Calu3 (cell line): ENCODE data around the gene CNGA2. TPM values are rescaled to one million over a fixed set of nuclear protein-coding genes. Genes with fewer than 3 reads are reported as not detected.

ENCODE experiments used
- BruUV-seq: library from RNA; stranded (reverse); fragments of 400-500 nt; replicated peaks from 2 replicates; lab custom pipeline; 2021; lab: Mats Ljungman, UMichigan
- CTCF ChIA-PET: fragments of 300-600 bp; sonication (Branson Sonifier 250); formaldehyde crosslinking; loops from one replicate; lab custom pipeline; 2022; ENCODE audit warnings: antibody characterized with exemption; lab: Charles Lee
- DNase-seq: peaks from one replicate; pipeline ENCODE4 v3.0.0; 2022
- H3K27ac Mint-ChIP-seq: one replicate; pipeline ENCODE4 v1.8.0; 2022; ENCODE audit warnings: mixed read lengths; ENCODE audit not compliant: unreplicated experiment
- H3K27me3 Mint-ChIP-seq: one replicate; pipeline ENCODE4 v1.8.0; 2022; ENCODE audit warnings: mixed read lengths; ENCODE audit not compliant: unreplicated experiment
- H3K36me3 Mint-ChIP-seq: one replicate; pipeline ENCODE4 v1.8.0; 2022; ENCODE audit warnings: mild to moderate bottlenecking, moderate library complexity, mixed read lengths; ENCODE audit not compliant: insufficient read depth, unreplicated experiment
- H3K4me1 Mint-ChIP-seq: one replicate; pipeline ENCODE4 v1.8.0; 2022; ENCODE audit warnings: mild to moderate bottlenecking, low read depth, mixed read lengths; ENCODE audit not compliant: unreplicated experiment
- H3K4me3 Mint-ChIP-seq: one replicate; pipeline ENCODE4 v1.8.0; 2022; ENCODE audit warnings: mild to moderate bottlenecking, low read depth, moderate library complexity, mixed read lengths; ENCODE audit not compliant: unreplicated experiment
- H3K9me3 Mint-ChIP-seq: one replicate; pipeline ENCODE4 v1.8.0; 2022; ENCODE audit warnings: low read depth, mixed read lengths; ENCODE audit not compliant: unreplicated experiment
- intact Hi-C: fragments of 100-400 bp; cut with micrococcal nuclease; formaldehyde crosslinking; loops from one replicate; pipeline ENCODE4 v1.10.0; 2022; ENCODE audit not compliant: unreplicated experiment
- total RNA-seq: library from RNA; stranded (reverse); gene quantifications from 2 replicates; pipeline ENCODE4 v1.2.3, GENCODE V29; 2022
- TF ChIP-seq, protein P1 (sequence below): fragments of 200-600 bp; IDR thresholded peaks from one replicate; pipeline ENCODE4 v1.8.0; 2022; ENCODE audit warnings: antibody characterized with exemption; ENCODE audit not compliant: unreplicated experiment

Gene CNGA2
- total RNA-seq, 1 experiment from 2014 or later: not detected

DNA sequence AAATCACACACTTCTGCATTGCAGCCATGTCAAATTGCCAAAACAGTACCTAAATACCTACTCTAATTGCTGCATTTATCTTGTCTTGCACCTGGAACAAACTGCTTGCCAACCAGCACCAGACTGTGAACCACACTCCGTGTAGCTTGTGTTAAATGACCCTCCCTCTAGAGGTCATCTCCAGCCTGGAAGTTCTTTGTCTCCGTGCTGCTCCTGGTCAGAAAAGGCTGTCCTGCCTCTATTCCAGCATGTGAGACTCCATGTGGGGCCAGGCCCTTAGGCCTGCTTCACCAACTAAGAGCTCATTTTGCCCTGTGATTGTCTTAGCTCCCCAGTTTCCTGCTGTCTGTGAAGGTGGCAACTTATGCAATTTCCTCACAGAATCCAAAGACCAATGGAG lies 28.3 kb downstream of the CNGA2 start:
- Mint-ChIP-seq H3K27ac (no peak overlapping the region), H3K9me3 (no peaks in the 10 kb centered on the region), H3K36me3 (no peaks in the 10 kb centered on the region), H3K4me3 (no peak overlapping the region), H3K27me3 (peaks cover 25% of the 10 kb centered on the region), H3K4me1 (no peaks in the 10 kb centered on the region)
- CTCF ChIA-PET: no interaction called here
- no peak for DNase-seq
- TF ChIP-seq, protein P1, sequence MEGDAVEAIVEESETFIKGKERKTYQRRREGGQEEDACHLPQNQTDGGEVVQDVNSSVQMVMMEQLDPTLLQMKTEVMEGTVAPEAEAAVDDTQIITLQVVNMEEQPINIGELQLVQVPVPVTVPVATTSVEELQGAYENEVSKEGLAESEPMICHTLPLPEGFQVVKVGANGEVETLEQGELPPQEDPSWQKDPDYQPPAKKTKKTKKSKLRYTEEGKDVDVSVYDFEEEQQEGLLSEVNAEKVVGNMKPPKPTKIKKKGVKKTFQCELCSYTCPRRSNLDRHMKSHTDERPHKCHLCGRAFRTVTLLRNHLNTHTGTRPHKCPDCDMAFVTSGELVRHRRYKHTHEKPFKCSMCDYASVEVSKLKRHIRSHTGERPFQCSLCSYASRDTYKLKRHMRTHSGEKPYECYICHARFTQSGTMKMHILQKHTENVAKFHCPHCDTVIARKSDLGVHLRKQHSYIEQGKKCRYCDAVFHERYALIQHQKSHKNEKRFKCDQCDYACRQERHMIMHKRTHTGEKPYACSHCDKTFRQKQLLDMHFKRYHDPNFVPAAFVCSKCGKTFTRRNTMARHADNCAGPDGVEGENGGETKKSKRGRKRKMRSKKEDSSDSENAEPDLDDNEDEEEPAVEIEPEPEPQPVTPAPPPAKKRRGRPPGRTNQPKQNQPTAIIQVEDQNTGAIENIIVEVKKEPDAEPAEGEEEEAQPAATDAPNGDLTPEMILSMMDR: no peak
- intact Hi-C loops: no loop called here
- BruUV-seq: no TSS peak

DNA sequence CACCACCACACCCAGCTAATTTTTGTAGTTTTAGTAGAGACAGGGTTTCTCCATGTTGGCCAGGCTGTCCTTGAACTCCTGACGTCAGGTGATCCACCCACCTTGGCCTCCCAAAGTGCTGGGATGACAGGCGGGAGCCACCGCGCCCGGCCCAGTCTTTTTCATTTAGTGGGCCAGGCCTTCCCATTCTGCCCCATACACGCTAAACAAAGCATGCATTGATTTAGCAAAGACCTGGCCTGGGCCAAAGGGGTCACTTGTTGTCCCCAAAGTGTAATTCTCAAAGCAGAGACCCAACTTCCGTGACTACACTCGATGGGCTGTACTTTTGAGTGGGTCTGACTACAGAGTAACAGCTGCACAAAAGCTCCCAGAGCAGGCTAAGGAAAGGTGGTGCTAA lies 29.2 kb downstream of the CNGA2 start:
- BruUV-seq: no TSS peak
- H3K4me3 Mint-ChIP-seq: no peak overlapping the region
- peaks cover 2% of the 10 kb centered on the region for H3K9me3 Mint-ChIP-seq
- no peak for DNase-seq
- intact Hi-C loops: no loop called here
- no peaks in the 10 kb centered on the region for H3K4me1 Mint-ChIP-seq
- peaks cover 25% of the 10 kb centered on the region for H3K27me3 Mint-ChIP-seq
- no peaks in the 10 kb centered on the region for H3K36me3 Mint-ChIP-seq
- CTCF ChIA-PET: interaction anchor here (1.1 kb wide), 1 partner anchor 10 kb away, joined by 4 read pairs; no protein-coding TSS in a partner anchor
- TF ChIP-seq, protein P1: no peak
- no peak overlapping the region for H3K27ac Mint-ChIP-seq

DNA sequence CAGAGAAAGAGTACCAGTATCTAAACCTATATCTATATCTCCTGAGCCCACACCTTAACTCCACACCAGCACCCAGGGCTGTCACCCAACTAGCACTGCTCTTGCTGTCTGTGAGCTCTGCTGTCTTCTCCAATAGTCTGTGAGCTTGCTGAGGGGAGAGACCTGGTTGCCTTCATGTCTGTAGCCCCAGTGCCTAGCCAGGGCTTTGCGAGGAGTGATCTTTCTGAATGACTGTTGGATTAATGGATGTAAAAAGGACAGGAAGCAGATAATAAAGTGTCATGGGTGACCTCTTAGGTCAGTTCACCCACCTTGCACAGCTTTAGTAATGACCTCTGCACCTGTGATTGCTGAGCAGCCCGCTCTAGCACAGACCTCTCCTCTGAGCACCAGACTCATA lies 30.5 kb downstream of the CNGA2 start:
- Mint-ChIP-seq H3K36me3 (no peaks in the 10 kb centered on the region), H3K4me3 (no peak overlapping the region), H3K4me1 (no peaks in the 10 kb centered on the region), H3K27me3 (peaks cover 29% of the 10 kb centered on the region), H3K9me3 (peaks cover 2% of the 10 kb centered on the region), H3K27ac (no peak overlapping the region)
- DNase-seq: no peak
- TF ChIP-seq, protein P1: no peak
- CTCF ChIA-PET: no interaction called here
- intact Hi-C loops: no loop called here
- no TSS peak for BruUV-seq

DNA sequence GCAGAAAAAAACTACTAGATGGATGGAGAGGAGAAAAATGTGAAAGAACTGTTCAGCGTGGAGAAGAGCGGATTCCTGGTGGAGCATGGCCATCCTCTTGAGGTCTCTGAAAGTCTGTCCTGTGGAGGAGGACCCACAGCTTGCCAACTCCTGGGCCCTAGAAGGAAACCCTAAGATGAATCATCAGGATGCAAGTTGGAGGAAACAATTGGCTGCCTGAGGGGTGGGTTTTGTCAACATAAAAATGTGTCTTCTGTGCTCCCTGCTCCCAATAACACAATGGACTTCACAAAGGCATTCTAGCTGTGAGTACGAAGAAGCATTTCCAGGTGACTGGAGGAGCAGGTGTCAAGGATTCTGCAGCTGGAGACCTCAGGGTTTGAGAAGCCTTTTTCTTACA lies 37.2 kb downstream of the CNGA2 start:
- TF ChIP-seq, protein P1: no peak
- Mint-ChIP-seq H3K4me3 (no peak overlapping the region), H3K27me3 (peaks cover 47% of the 10 kb centered on the region), H3K9me3 (peaks cover 2% of the 10 kb centered on the region), H3K4me1 (no peaks in the 10 kb centered on the region), H3K27ac (no peak overlapping the region), H3K36me3 (no peaks in the 10 kb centered on the region)
- CTCF ChIA-PET: no interaction called here
- intact Hi-C loops: no loop called here
- no TSS peak for BruUV-seq
- DNase-seq: no peak
